ENCODE results near the gene TSHZ2. TPM values are rescaled to one million over a fixed set of nuclear protein-coding genes. Genes with fewer than 3 reads are reported as not detected.

The TSHZ2 gene
- total RNA-seq, 1 experiment from 2014 or later, result 0.20 TPM

DNA sequence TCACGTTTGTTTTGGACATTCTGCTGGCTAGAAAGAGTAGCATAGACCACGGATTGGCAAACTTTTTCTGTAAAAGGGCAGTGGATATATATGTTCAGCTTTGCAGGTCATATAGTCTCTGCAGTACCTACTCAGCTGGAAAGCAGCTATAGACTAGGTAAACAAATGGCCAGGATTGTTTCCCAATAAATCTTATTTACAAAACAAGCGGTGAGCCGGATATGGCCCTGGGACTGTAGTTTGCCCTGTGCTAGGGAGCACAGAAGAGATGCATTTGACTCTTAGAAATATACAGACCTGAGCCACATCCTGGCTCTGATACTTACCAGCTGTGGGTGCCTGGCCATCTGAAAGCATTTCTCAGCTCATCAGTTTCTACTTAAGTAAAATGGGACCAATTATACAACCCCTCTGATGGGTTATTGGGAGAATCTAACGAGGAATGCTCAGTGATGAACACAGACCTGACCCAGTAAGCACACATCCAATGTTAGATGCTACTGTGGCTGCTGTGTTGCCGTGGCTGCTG, 120.7 kb downstream of the TSHZ2 start:
- Mint-ChIP-seq H3K4me3 (no peak overlapping the region), H3K4me1 (no peaks in the 10 kb centered on the region; the same call in 1 of the 2 replicates), H3K27me3 (ENCODE audit: low read depth) (no peaks in the 10 kb centered on the region), H3K9me3 (no peaks in the 10 kb centered on the region), H3K36me3 (no peaks in the 10 kb centered on the region), H3K27ac (no peak overlapping the region)
- TF ChIP-seq GABPB1 (CRISPR knock-in tag; IDR thresholded peaks at IDR 0.05) (no peak), ZNF671 (CRISPR knock-in tag; IDR thresholded peaks at IDR 0.05) (no peak), ZBTB21 (CRISPR knock-in tag; IDR thresholded peaks at IDR 0.05; ENCODE audit: borderline replicate concordance) (no peak), RORB (CRISPR knock-in tag; IDR thresholded peaks at IDR 0.05) (no peak), SOX15 (CRISPR knock-in tag; IDR thresholded peaks at IDR 0.05) (no peak), ZNF416 (CRISPR knock-in tag; IDR thresholded peaks at IDR 0.05) (no peak), EMX1 (CRISPR knock-in tag; IDR thresholded peaks at IDR 0.05) (no peak), RELA (CRISPR knock-in tag; IDR thresholded peaks at IDR 0.05; ENCODE audit: borderline replicate concordance) (no peak), NFE2L1 (CRISPR knock-in tag; IDR thresholded peaks at IDR 0.05) (no peak), JAZF1 (CRISPR knock-in tag; IDR thresholded peaks at IDR 0.05) (no peak), TEAD1 (CRISPR knock-in tag; IDR thresholded peaks at IDR 0.05) (no peak)
- TF ChIP-seq, protein P1, sequence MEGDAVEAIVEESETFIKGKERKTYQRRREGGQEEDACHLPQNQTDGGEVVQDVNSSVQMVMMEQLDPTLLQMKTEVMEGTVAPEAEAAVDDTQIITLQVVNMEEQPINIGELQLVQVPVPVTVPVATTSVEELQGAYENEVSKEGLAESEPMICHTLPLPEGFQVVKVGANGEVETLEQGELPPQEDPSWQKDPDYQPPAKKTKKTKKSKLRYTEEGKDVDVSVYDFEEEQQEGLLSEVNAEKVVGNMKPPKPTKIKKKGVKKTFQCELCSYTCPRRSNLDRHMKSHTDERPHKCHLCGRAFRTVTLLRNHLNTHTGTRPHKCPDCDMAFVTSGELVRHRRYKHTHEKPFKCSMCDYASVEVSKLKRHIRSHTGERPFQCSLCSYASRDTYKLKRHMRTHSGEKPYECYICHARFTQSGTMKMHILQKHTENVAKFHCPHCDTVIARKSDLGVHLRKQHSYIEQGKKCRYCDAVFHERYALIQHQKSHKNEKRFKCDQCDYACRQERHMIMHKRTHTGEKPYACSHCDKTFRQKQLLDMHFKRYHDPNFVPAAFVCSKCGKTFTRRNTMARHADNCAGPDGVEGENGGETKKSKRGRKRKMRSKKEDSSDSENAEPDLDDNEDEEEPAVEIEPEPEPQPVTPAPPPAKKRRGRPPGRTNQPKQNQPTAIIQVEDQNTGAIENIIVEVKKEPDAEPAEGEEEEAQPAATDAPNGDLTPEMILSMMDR (IDR thresholded peaks at IDR 0.05), result no peak
- TF ChIP-seq, protein P2, sequence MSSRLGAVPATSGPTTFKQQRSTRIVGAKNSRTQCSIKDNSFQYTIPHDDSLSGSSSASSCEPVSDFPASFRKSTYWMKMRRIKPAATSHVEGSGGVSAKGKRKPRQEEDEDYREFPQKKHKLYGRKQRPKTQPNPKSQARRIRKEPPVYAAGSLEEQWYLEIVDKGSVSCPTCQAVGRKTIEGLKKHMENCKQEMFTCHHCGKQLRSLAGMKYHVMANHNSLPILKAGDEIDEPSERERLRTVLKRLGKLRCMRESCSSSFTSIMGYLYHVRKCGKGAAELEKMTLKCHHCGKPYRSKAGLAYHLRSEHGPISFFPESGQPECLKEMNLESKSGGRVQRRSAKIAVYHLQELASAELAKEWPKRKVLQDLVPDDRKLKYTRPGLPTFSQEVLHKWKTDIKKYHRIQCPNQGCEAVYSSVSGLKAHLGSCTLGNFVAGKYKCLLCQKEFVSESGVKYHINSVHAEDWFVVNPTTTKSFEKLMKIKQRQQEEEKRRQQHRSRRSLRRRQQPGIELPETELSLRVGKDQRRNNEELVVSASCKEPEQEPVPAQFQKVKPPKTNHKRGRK (CRISPR knock-in tag; IDR thresholded peaks at IDR 0.05; ENCODE audit: borderline replicate concordance), result no peak
- TF ChIP-seq, protein P3, sequence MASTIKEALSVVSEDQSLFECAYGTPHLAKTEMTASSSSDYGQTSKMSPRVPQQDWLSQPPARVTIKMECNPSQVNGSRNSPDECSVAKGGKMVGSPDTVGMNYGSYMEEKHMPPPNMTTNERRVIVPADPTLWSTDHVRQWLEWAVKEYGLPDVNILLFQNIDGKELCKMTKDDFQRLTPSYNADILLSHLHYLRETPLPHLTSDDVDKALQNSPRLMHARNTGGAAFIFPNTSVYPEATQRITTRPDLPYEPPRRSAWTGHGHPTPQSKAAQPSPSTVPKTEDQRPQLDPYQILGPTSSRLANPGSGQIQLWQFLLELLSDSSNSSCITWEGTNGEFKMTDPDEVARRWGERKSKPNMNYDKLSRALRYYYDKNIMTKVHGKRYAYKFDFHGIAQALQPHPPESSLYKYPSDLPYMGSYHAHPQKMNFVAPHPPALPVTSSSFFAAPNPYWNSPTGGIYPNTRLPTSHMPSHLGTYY (CRISPR knock-in tag; IDR thresholded peaks at IDR 0.05), result no peak
- TF ChIP-seq, protein P4, sequence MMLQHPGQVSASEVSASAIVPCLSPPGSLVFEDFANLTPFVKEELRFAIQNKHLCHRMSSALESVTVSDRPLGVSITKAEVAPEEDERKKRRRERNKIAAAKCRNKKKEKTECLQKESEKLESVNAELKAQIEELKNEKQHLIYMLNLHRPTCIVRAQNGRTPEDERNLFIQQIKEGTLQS (CRISPR knock-in tag; conservative IDR thresholded peaks at IDR 0.05), result no peak
- ChIA-PET CTCF (no interaction called here), POLR2A (no interaction called here)
- ATAC-seq, result no peak
- no peak for DNase-seq (ENCODE audit: low spot score)

DNA sequence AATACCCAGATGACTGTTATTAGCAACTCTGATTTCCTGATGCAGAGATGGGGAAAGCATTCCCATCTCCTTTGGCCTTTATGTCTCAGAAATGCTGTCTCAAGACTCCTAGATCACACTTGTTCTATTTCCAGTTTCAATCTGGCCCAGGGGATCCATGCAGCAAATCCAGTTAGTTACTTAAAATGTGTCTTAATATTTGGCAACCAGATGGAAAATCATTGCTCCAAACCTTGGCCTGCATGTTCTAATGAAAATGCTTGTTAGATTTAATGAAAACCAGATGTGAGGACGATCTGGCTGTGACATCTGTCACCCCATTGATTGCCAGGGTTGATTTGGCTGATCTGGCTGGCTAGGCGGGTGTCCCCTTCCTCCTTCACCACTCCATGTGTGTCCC, 125.2 kb downstream of the TSHZ2 start:
- no peaks in the 10 kb centered on the region for H3K36me3 Mint-ChIP-seq
- DNase-seq (ENCODE audit: low spot score) (no peak), ATAC-seq (no peak)
- no peak for TF ChIP-seq MYBL2 (CRISPR knock-in tag; IDR thresholded peaks at IDR 0.05)
- TF ChIP-seq ESRRA (CRISPR knock-in tag; IDR thresholded peaks at IDR 0.05; ENCODE audit: borderline replicate concordance), result no peak
- no peak for TF ChIP-seq PRRX2 (CRISPR knock-in tag; IDR thresholded peaks at IDR 0.05)
- TF ChIP-seq, protein P5, sequence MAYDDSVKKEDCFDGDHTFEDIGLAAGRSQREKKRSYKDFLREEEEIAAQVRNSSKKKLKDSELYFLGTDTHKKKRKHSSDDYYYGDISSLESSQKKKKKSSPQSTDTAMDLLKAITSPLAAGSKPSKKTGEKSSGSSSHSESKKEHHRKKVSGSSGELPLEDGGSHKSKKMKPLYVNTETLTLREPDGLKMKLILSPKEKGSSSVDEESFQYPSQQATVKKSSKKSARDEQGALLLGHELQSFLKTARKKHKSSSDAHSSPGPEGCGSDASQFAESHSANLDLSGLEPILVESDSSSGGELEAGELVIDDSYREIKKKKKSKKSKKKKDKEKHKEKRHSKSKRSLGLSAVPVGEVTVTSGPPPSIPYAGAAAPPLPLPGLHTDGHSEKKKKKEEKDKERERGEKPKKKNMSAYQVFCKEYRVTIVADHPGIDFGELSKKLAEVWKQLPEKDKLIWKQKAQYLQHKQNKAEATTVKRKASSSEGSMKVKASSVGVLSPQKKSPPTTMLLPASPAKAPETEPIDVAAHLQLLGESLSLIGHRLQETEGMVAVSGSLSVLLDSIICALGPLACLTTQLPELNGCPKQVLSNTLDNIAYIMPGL (CRISPR knock-in tag; IDR thresholded peaks at IDR 0.05), result no peak
- no peak for TF ChIP-seq KAT7 (CRISPR knock-in tag; IDR thresholded peaks at IDR 0.05; ENCODE audit: borderline replicate concordance)
- TF ChIP-seq, protein P6, sequence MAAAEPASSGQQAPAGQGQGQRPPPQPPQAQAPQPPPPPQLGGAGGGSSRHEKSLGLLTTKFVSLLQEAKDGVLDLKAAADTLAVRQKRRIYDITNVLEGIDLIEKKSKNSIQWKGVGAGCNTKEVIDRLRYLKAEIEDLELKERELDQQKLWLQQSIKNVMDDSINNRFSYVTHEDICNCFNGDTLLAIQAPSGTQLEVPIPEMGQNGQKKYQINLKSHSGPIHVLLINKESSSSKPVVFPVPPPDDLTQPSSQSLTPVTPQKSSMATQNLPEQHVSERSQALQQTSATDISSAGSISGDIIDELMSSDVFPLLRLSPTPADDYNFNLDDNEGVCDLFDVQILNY (CRISPR knock-in tag; IDR thresholded peaks at IDR 0.05), result no peak
- TF ChIP-seq, protein P7, sequence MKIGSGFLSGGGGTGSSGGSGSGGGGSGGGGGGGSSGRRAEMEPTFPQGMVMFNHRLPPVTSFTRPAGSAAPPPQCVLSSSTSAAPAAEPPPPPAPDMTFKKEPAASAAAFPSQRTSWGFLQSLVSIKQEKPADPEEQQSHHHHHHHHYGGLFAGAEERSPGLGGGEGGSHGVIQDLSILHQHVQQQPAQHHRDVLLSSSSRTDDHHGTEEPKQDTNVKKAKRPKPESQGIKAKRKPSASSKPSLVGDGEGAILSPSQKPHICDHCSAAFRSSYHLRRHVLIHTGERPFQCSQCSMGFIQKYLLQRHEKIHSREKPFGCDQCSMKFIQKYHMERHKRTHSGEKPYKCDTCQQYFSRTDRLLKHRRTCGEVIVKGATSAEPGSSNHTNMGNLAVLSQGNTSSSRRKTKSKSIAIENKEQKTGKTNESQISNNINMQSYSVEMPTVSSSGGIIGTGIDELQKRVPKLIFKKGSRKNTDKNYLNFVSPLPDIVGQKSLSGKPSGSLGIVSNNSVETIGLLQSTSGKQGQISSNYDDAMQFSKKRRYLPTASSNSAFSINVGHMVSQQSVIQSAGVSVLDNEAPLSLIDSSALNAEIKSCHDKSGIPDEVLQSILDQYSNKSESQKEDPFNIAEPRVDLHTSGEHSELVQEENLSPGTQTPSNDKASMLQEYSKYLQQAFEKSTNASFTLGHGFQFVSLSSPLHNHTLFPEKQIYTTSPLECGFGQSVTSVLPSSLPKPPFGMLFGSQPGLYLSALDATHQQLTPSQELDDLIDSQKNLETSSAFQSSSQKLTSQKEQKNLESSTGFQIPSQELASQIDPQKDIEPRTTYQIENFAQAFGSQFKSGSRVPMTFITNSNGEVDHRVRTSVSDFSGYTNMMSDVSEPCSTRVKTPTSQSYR (CRISPR knock-in tag; IDR thresholded peaks at IDR 0.05), result no peak
- TF ChIP-seq, protein P8, sequence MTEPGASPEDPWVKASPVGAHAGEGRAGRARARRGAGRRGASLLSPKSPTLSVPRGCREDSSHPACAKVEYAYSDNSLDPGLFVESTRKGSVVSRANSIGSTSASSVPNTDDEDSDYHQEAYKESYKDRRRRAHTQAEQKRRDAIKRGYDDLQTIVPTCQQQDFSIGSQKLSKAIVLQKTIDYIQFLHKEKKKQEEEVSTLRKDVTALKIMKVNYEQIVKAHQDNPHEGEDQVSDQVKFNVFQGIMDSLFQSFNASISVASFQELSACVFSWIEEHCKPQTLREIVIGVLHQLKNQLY (CRISPR knock-in tag; IDR thresholded peaks at IDR 0.05), result no peak
- TF ChIP-seq MXD4 (CRISPR knock-in tag; IDR thresholded peaks at IDR 0.05; ENCODE audit: borderline replicate concordance), result no peak
- H3K27me3 Mint-ChIP-seq (ENCODE audit: low read depth), result no peaks in the 10 kb centered on the region; the same call in 1 of the 2 replicates
- peaks cover 8% of the 10 kb centered on the region for H3K9me3 Mint-ChIP-seq
- ChIA-PET CTCF (no interaction called here), POLR2A (no interaction called here)
- peaks cover 5% of the 10 kb centered on the region; the same call in 1 of the 2 replicates for H3K4me1 Mint-ChIP-seq
- H3K4me3 Mint-ChIP-seq, result no peak overlapping the region
- H3K27ac Mint-ChIP-seq, result no peak overlapping the region

Measured in WTC11 (cell line).